Activated gamma-delta T cell treated with Interleukin-2 at 50 U/mL for 16 hours (primary cell): ENCODE results near the gene D2HGDH.
"Not testable (repeated sequence)": the region's sequence is repeated elsewhere in the genome, so short reads cannot be mapped to it uniquely, and the experiment has no call there.

ENCODE experiments used
- DNase-seq: peaks from one replicate; pipeline ENCODE4 v3.0.0-alpha.2; 2020

Gene D2HGDH

GRCh38 chr2:241751152-241751551 is 16.7 kb downstream of the D2HGDH start:
- DNase-seq, result no peak

- no peak for DNase-seq
Measured at GRCh38 chr2:241751776-241752175, 17.3 kb downstream of the D2HGDH start.

GRCh38 chr2:241752253-241752652 is 17.8 kb downstream of the D2HGDH start:
- no peak for DNase-seq

- DNase-seq, result no peak
Measured at GRCh38 chr2:241752689-241753276, 18.4 kb downstream of the D2HGDH start.

GRCh38 chr2:241753493-241753892 is 19.1 kb downstream of the D2HGDH start:
- DNase-seq, result no peak

- no peak for DNase-seq
Measured at GRCh38 chr2:241754042-241754441, 19.6 kb downstream of the D2HGDH start.

GRCh38 chr2:241755166-241755565 is 20.7 kb downstream of the D2HGDH start:
- DNase-seq, result no peak

GRCh38 chr2:241755777-241756176 is 21.3 kb downstream of the D2HGDH start:
- no peak for DNase-seq

GRCh38 chr2:241759067-241759807 is 24.8 kb downstream of the D2HGDH start:
- no peak for DNase-seq

GRCh38 chr2:241759893-241760292 is 25.5 kb downstream of the D2HGDH start:
- DNase-seq, result not testable (repeated sequence)

- no peak for DNase-seq
Measured at GRCh38 chr2:241760301-241760771, 25.9 kb downstream of the D2HGDH start.

- no peak for DNase-seq
Measured at GRCh38 chr2:241762321-241762932, 28.0 kb downstream of the D2HGDH start.

- peak; percentile 73 for DNase-seq
Measured at GRCh38 chr2:241762933-241763369, 28.5 kb downstream of the D2HGDH start.

GRCh38 chr2:241763551-241764274 is 29.3 kb downstream of the D2HGDH start:
- no peak for DNase-seq

- no peak for DNase-seq
Measured at GRCh38 chr2:241764275-241765241, 30.1 kb downstream of the D2HGDH start.

- no peak for DNase-seq
Measured at GRCh38 chr2:241767464-241768250, 33.2 kb downstream of the D2HGDH start.

- DNase-seq, result no peak
Measured at GRCh38 chr2:241768251-241768711, 33.9 kb downstream of the D2HGDH start.

- no peak for DNase-seq
Measured at GRCh38 chr2:241768850-241769249, 34.4 kb downstream of the D2HGDH start.

GRCh38 chr2:241769819-241770184 is 35.4 kb downstream of the D2HGDH start:
- DNase-seq, result no peak

- DNase-seq, result no peak
Measured at GRCh38 chr2:241770185-241770935, 35.9 kb downstream of the D2HGDH start.

GRCh38 chr2:241770936-241771285 is 36.5 kb downstream of the D2HGDH start:
- no peak for DNase-seq
